PC-3 (cell line): ENCODE measurements around the gene NCR2. TPM values are rescaled to one million over a fixed set of nuclear protein-coding genes. Genes with fewer than 3 reads are reported as not detected.

Experiments used
- ATAC-seq: fragments of 200-7000 bp; cut with Tn5 transposase; 2 replicates; pipeline ENCODE4 v1.9.1; 2020; ENCODE audit warnings: mild to moderate bottlenecking, moderate library complexity
- BruUV-seq: library from RNA; stranded (reverse); fragments of 400-500 nt; replicated peaks from 2 replicates; lab custom pipeline; 2021; lab: Mats Ljungman, UMichigan
- CTCF ChIA-PET: fragments of 300-600 bp; sonication (Branson Sonifier 250); formaldehyde crosslinking; loops from one replicate; lab custom pipeline; 2022; ENCODE audit warnings: antibody characterized with exemption; lab: Charles Lee
- POLR2A ChIA-PET: fragments of 300-600 bp; sonication (Branson Sonifier 250); formaldehyde crosslinking; loops from one replicate; lab custom pipeline; 2022; ENCODE audit warnings: antibody characterized with exemption; ENCODE audit not compliant: unreplicated experiment; lab: Charles Lee
- DNase-seq: peaks from one replicate; pipeline ENCODE4 v3.0.0-alpha.2; 2015
- H2AFZ ChIP-seq: fragments of 300-600 bp; sonication (generic); 2 replicates; pipeline ENCODE4 v1.6.0; 2016; ENCODE audit warnings: antibody characterized with exemption, low read length
- H3F3A ChIP-seq: fragments of 300-600 bp; sonication (generic); one replicate; pipeline ENCODE4 v1.6.0; 2017; ENCODE audit warnings: antibody characterized with exemption, low read length, control low read depth, mild to moderate bottlenecking; ENCODE audit not compliant: unreplicated experiment
- H3K27ac ChIP-seq: fragments of 300-600 bp; sonication (generic); 2 replicates; pipeline ENCODE4 v1.5.1; 2016; ENCODE audit warnings: mild to moderate bottlenecking, low read length
- H3K27me3 ChIP-seq: fragments of 300-600 bp; sonication (generic); 2 replicates; pipeline ENCODE4 v1.6.1; 2016; ENCODE audit warnings: low read length, mixed read lengths
- H3K36me3 ChIP-seq: fragments of 300-600 bp; sonication (generic); 2 replicates; pipeline ENCODE4 v1.6.1; 2016; ENCODE audit warnings: low read depth, mixed run types, low read length, mixed read lengths
- H3K4me1 ChIP-seq: fragments of 300-600 bp; sonication (generic); 2 replicates; pipeline ENCODE4 v1.5.1; 2016; ENCODE audit warnings: low read length; ENCODE audit not compliant: insufficient read depth
- H3K4me2 ChIP-seq: fragments of 300-600 bp; sonication (generic); 2 replicates; pipeline ENCODE4 v1.6.0; 2016; ENCODE audit warnings: low read length
- H3K4me3 ChIP-seq: fragments of 300-600 bp; sonication (generic); 2 replicates; pipeline ENCODE4 v1.5.1; 2016; ENCODE audit warnings: mild to moderate bottlenecking, low read length, mixed read lengths
- H3K79me2 ChIP-seq: fragments of 300-600 bp; sonication (generic); 2 replicates; pipeline ENCODE4 v1.6.1; 2017; ENCODE audit warnings: low read length, mixed read lengths
- H3K9ac ChIP-seq: fragments of 300-600 bp; sonication (generic); 2 replicates; pipeline ENCODE4 v1.6.0; 2016; ENCODE audit warnings: mild to moderate bottlenecking, low read length
- H3K9me2 ChIP-seq: fragments of 300-600 bp; sonication (generic); replicated peaks from 2 replicates; pipeline ENCODE4 v1.6.1; 2016; ENCODE audit warnings: mixed run types, low read length, mixed read lengths
- H3K9me3 ChIP-seq: fragments of 300-600 bp; sonication (generic); 2 replicates; pipeline ENCODE4 v1.6.1; 2016; ENCODE audit warnings: low read length, mixed read lengths
- H4K20me1 ChIP-seq: fragments of 300-600 bp; sonication (generic); 2 replicates; pipeline ENCODE4 v1.6.1; 2016; ENCODE audit warnings: low read length, mixed read lengths
- EZH2 ChIP-seq: fragments of 300-600 bp; sonication (generic); IDR thresholded peaks from one replicate; pipeline ENCODE4 v1.6.1; 2017; ENCODE audit warnings: antibody characterized with exemption, mild to moderate bottlenecking, low read length; ENCODE audit not compliant: unreplicated experiment
- EZH2phosphoT487 ChIP-seq: fragments of 300-600 bp; sonication (generic); IDR thresholded peaks from 2 replicates; pipeline ENCODE4 v1.6.1; 2018; ENCODE audit warnings: mild to moderate bottlenecking, antibody characterized with exemption, low read length, borderline replicate concordance
- intact Hi-C: fragments of 100-400 bp; cut with micrococcal nuclease; formaldehyde crosslinking; loops from 2 replicates; pipeline ENCODE4 v1.9.0; 2023
- total RNA-seq: library from RNA; depleted of rRNA; stranded (reverse); fragments of >200 nt; gene quantifications from 2 replicates; pipeline ENCODE4 v1.2.3, GENCODE V29; 2014
- TF ChIP-seq, protein P1 (sequence below): fragments of 300-600 bp; sonication (generic); conservative IDR thresholded peaks from 2 replicates; pipeline ENCODE4 v1.5.1; 2017; ENCODE audit warnings: antibody characterized with exemption, low read depth, mild to moderate bottlenecking, low read length

The NCR2 gene
- total RNA-seq, 1 experiment from 2014 or later, result not detected

DNA sequence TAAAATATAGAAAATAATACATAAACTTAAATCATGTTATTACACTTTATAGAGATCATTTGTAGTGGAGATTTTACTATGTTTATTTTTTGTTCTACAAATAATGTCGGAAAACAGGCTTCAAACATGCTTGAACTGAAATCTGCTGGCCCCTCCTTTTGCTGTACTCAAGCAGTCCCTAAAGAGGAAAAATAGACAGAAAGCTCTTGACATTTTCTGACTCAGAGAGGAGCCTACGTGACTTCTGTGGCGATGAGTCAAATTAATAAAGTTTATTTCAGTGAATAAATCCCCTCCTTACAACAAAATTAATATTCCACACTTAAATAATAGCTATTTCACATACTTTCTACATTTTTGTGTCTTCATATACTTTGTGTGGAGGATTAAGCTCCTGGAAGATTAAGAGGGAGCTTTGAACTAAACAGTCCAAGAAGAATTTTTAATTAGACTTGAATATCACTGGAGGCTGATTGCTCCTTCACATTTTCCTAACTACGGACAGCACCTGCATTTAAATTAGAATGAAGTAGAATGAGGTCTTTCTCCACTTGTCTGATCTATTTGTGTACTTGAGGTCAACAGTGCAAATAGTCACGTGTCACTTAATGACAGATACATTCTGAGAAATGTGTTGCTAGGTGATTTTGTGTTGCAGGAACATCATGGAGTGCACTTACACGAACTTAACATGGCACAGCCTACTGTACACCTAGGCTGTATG lies 47.2 kb upstream of the NCR2 start:
- no peaks in the 10 kb centered on the region for H4K20me1 ChIP-seq
- no peaks in the 10 kb centered on the region for H3F3A ChIP-seq
- TF ChIP-seq EZH2 (no peak), EZH2phosphoT487 (no peak)
- TF ChIP-seq, protein P1, sequence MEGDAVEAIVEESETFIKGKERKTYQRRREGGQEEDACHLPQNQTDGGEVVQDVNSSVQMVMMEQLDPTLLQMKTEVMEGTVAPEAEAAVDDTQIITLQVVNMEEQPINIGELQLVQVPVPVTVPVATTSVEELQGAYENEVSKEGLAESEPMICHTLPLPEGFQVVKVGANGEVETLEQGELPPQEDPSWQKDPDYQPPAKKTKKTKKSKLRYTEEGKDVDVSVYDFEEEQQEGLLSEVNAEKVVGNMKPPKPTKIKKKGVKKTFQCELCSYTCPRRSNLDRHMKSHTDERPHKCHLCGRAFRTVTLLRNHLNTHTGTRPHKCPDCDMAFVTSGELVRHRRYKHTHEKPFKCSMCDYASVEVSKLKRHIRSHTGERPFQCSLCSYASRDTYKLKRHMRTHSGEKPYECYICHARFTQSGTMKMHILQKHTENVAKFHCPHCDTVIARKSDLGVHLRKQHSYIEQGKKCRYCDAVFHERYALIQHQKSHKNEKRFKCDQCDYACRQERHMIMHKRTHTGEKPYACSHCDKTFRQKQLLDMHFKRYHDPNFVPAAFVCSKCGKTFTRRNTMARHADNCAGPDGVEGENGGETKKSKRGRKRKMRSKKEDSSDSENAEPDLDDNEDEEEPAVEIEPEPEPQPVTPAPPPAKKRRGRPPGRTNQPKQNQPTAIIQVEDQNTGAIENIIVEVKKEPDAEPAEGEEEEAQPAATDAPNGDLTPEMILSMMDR, result no peak
- H3K36me3 ChIP-seq, result no peaks in the 10 kb centered on the region
- intact Hi-C loops, result no loop called here
- no peaks in the 10 kb centered on the region for H3K79me2 ChIP-seq
- ChIA-PET CTCF (no interaction called here), POLR2A (interaction anchor here (0.7 kb wide), 1 partner anchor 30 kb away, joined by 3 read pairs; no protein-coding TSS in a partner anchor)
- no peaks in the 10 kb centered on the region for H3K27me3 ChIP-seq
- H3K4me2 ChIP-seq, result peak overlapping the region; percentile 43
- peak overlapping the region; percentile 3; the same call in 1 of the 2 replicates for H3K27ac ChIP-seq
- peaks cover 21% of the 10 kb centered on the region for H3K4me1 ChIP-seq
- no peaks in the 10 kb centered on the region for H3K9me2 ChIP-seq
- no peaks in the 10 kb centered on the region for H3K9me3 ChIP-seq
- DNase-seq (peak; percentile 71), ATAC-seq (peak; percentile 67)
- no TSS peak for BruUV-seq
- no peak overlapping the region for H3K4me3 ChIP-seq
- no peak overlapping the region for H2AFZ ChIP-seq
- no peak overlapping the region for H3K9ac ChIP-seq

DNA sequence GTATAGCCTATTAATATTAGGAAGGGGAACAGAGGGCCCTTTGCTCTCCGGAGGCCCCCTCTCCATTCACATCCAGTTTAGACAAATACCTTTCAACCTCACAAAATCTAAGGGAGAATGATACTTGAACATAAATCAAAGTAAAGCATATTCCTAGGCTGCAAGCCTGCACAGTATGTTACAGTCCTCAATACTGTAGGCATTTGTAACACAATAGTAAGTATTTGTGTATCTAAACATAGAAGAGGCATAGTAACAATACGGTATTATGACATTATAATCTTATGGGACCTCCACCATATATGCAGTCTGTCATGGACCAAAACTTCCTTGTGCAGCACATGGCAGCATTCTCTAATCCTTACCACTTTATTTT lies 46.7 kb upstream of the NCR2 start:
- POLR2A ChIA-PET, result interaction anchor here (0.7 kb wide), 1 partner anchor 31 kb away, joined by 3 read pairs; no protein-coding TSS in a partner anchor
- H3K79me2 ChIP-seq, result no peaks in the 10 kb centered on the region
- H3K9ac ChIP-seq, result no peak overlapping the region
- no peaks in the 10 kb centered on the region for H3K9me2 ChIP-seq
- H3K36me3 ChIP-seq, result no peaks in the 10 kb centered on the region
- intact Hi-C loops, result no loop called here
- no peak overlapping the region for H3K4me3 ChIP-seq
- peaks cover 21% of the 10 kb centered on the region for H3K4me1 ChIP-seq
- H3K4me2 ChIP-seq, result no peak overlapping the region
- H3K9me3 ChIP-seq, result no peaks in the 10 kb centered on the region
- no peaks in the 10 kb centered on the region for H3K27me3 ChIP-seq
- no peak for TF ChIP-seq EZH2
- no peak for TF ChIP-seq EZH2phosphoT487
- TF ChIP-seq, protein P1, result no peak
- H2AFZ ChIP-seq, result no peak overlapping the region
- H4K20me1 ChIP-seq, result no peaks in the 10 kb centered on the region
- CTCF ChIA-PET, result no interaction called here
- no peak overlapping the region for H3K27ac ChIP-seq
- no TSS peak for BruUV-seq
- no peaks in the 10 kb centered on the region for H3F3A ChIP-seq
- no peak for DNase-seq
- no peak for ATAC-seq

DNA sequence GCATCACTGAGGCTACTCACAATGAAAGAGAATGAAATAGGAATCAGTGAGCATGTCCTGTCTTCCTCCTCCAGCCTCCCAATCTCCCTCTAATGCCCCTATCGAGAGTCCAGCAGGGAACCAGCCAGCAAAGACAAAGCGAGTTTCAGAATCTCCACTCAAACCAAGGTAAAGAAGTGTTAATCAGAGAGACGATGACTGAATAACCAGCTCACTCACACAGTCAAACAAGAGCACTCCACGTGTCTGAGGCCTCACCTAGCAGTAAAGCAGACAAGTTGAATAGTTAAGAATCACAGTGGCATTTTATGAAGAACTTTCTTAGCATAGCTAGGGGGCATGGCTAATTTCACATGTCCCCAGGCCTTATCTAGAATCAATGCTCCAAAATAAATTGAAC lies 45.6 kb upstream of the NCR2 start:
- BruUV-seq, result no TSS peak
- Histone ChIP-seq H4K20me1 (no peaks in the 10 kb centered on the region), H2AFZ (no peak overlapping the region), H3K27me3 (no peaks in the 10 kb centered on the region), H3K27ac (no peak overlapping the region), H3K79me2 (no peaks in the 10 kb centered on the region), H3K36me3 (no peaks in the 10 kb centered on the region), H3K9ac (no peak overlapping the region), H3K4me2 (no peak overlapping the region), H3F3A (no peaks in the 10 kb centered on the region), H3K4me3 (no peak overlapping the region), H3K9me2 (no peaks in the 10 kb centered on the region), H3K9me3 (no peaks in the 10 kb centered on the region), H3K4me1 (peaks cover 21% of the 10 kb centered on the region)
- CTCF ChIA-PET, result no interaction called here
- intact Hi-C loops, result no loop called here
- no peak for DNase-seq
- POLR2A ChIA-PET, result no interaction called here
- no peak for ATAC-seq
- TF ChIP-seq EZH2 (no peak), EZH2phosphoT487 (no peak)
- TF ChIP-seq, protein P1, result no peak
